ENCODE results near the gene IGSF9. TPM values are rescaled to one million over a fixed set of nuclear protein-coding genes. Genes with fewer than 3 reads are reported as not detected.

IGSF9 gene
- total RNA-seq, 2 donors from 2014 or later, result 7.5 to 9.2 TPM

GRCh38 chr1:159882527-159882862 is 62.9 kb downstream of the IGSF9 start:
- no peaks in the 10 kb centered on the region for H3K36me3 ChIP-seq (ENCODE audit: control insufficient read depth, insufficient read depth, low read length)
- no peak overlapping the region for H3K27ac ChIP-seq (ENCODE audit: low read depth, low read length)
- H3K36me3 Mint-ChIP-seq (ENCODE audit: low read depth), result no peaks in the 10 kb centered on the region
- peaks cover 4% of the 10 kb centered on the region for H3K27me3 ChIP-seq (ENCODE audit: control insufficient read depth, insufficient read depth, low read length, poor library complexity, severe bottlenecking)
- H3K9me3 Mint-ChIP-seq, result no peaks in the 10 kb centered on the region
- WGBS, 2 experiments (ENCODE audit: insufficient coverage in 1 of 2, insufficient read length in 1 of 2), result 88 to 100% methylated on average over 1 to 2 of the region's 2 CpGs
- no peak overlapping the region for H3K27ac Mint-ChIP-seq
- DNase-seq, result no peak
- no peak overlapping the region for H3K4me3 ChIP-seq (ENCODE audit: low read length)
- H3K9ac ChIP-seq (ENCODE audit: extremely low read depth, low read length, poor library complexity, severe bottlenecking), result no peak overlapping the region
- no peaks in the 10 kb centered on the region for H3K4me1 Mint-ChIP-seq
- no peak for TF ChIP-seq CTCF (conservative IDR thresholded peaks at IDR 0.05)
- no peaks in the 10 kb centered on the region for H3K9me3 ChIP-seq (ENCODE audit: control insufficient read depth, low read length)
- no peak overlapping the region for H3K4me3 Mint-ChIP-seq
- H3K27me3 Mint-ChIP-seq (ENCODE audit: insufficient read depth), result no peaks in the 10 kb centered on the region
- H3K4me1 ChIP-seq (ENCODE audit: control insufficient read depth, insufficient read depth, low read length), result no peaks in the 10 kb centered on the region

- no peaks in the 10 kb centered on the region for H3K36me3 ChIP-seq (ENCODE audit: control insufficient read depth, insufficient read depth, low read length)
- H3K27ac Mint-ChIP-seq, result no peak overlapping the region
- H3K4me3 ChIP-seq (ENCODE audit: low read length), result no peak overlapping the region
- no peak overlapping the region for H3K4me3 Mint-ChIP-seq
- no peaks in the 10 kb centered on the region for H3K4me1 Mint-ChIP-seq
- H3K36me3 Mint-ChIP-seq (ENCODE audit: low read depth), result no peaks in the 10 kb centered on the region
- no peak for DNase-seq
- no peak for TF ChIP-seq CTCF (conservative IDR thresholded peaks at IDR 0.05)
- no peaks in the 10 kb centered on the region for H3K9me3 ChIP-seq (ENCODE audit: control insufficient read depth, low read length)
- peaks cover 4% of the 10 kb centered on the region for H3K27me3 ChIP-seq (ENCODE audit: control insufficient read depth, insufficient read depth, low read length, poor library complexity, severe bottlenecking)
- no peaks in the 10 kb centered on the region for H3K9me3 Mint-ChIP-seq
- H3K27ac ChIP-seq (ENCODE audit: low read depth, low read length), result no peak overlapping the region
- H3K9ac ChIP-seq (ENCODE audit: extremely low read depth, low read length, poor library complexity, severe bottlenecking), result no peak overlapping the region
- H3K4me1 ChIP-seq (ENCODE audit: control insufficient read depth, insufficient read depth, low read length), result no peaks in the 10 kb centered on the region
- WGBS, 2 experiments (ENCODE audit: insufficient coverage in 1 of 2, insufficient read length in 1 of 2), result 86 to 91% methylated on average over 6 of the region's 6 CpGs
- H3K27me3 Mint-ChIP-seq (ENCODE audit: insufficient read depth), result peaks cover 2% of the 10 kb centered on the region
Measured at GRCh38 chr1:159881622-159882526, 63.5 kb downstream of the IGSF9 start.

- Histone ChIP-seq H3K4me1 (ENCODE audit: control insufficient read depth, insufficient read depth, low read length) (no peaks in the 10 kb centered on the region), H3K9me3 (ENCODE audit: control insufficient read depth, low read length) (no peaks in the 10 kb centered on the region), H3K27me3 (ENCODE audit: control insufficient read depth, insufficient read depth, low read length, poor library complexity, severe bottlenecking) (no peaks in the 10 kb centered on the region), H3K36me3 (ENCODE audit: control insufficient read depth, insufficient read depth, low read length) (no peaks in the 10 kb centered on the region), H3K27ac (ENCODE audit: low read depth, low read length) (no peak overlapping the region), H3K9ac (ENCODE audit: extremely low read depth, low read length, poor library complexity, severe bottlenecking) (no peak overlapping the region), H3K4me3 (ENCODE audit: low read length) (no peak overlapping the region)
- Mint-ChIP-seq H3K27ac (no peak overlapping the region), H3K36me3 (ENCODE audit: low read depth) (no peaks in the 10 kb centered on the region), H3K4me3 (no peak overlapping the region), H3K4me1 (no peaks in the 10 kb centered on the region), H3K9me3 (no peaks in the 10 kb centered on the region), H3K27me3 (ENCODE audit: insufficient read depth) (peaks cover 9% of the 10 kb centered on the region)
- 85 to 93% methylated on average over 3 of the region's 3 CpGs for WGBS, 2 experiments (ENCODE audit: insufficient coverage in 1 of 2, insufficient read length in 1 of 2)
- DNase-seq, result no peak
- TF ChIP-seq CTCF (conservative IDR thresholded peaks at IDR 0.05), result no peak
Measured at GRCh38 chr1:159880430-159880829, 65.0 kb downstream of the IGSF9 start.
